Left colon (tissue), 2 donors: Measurements from ENCODE around the gene ENPP5. TPM values are rescaled to one million over a fixed set of nuclear protein-coding genes. Genes with fewer than 3 reads are reported as not detected.

Experiments
- ATAC-seq: fragments of 200-7000 bp; cut with Tn5 transposase; one replicate; pipeline ENCODE4 v1.9.1; 2020; ENCODE audit warnings: mild to moderate bottlenecking, moderate library complexity
- DNase-seq, 2 donors: peaks; one replicate each; pipeline ENCODE4 v3.0.0-alpha.2; 2020
- intact Hi-C, 2 donors: fragments of 100-400 bp; cut with DNase I in 1 of 2; cut with micrococcal nuclease in 1 of 2; formaldehyde crosslinking; loops; one replicate each; pipeline versions ENCODE4 v1.11.2 to v1.14.0; 2022; cut with DNase I, micrococcal nuclease
- total RNA-seq, 2 donors: library from RNA; stranded (reverse); fragmentation: NEBNext Ultra II Directional; extraction: Animal tissue kit (Norgen Biotek cat#: 25700); gene quantifications; one replicate each; pipeline ENCODE4 v1.2.1, GENCODE V29; 2021
- donor health status: DM: no; HTN: no; CAD: no.
- donor health status: DM: yes; HTN: yes; CAD: no.

Gene ENPP5
- total RNA-seq, 2 donors from 2014 or later, result 3.4 to 3.5 TPM

GRCh38 chr6:46118836-46119235 lies 51.9 kb downstream of the ENPP5 start:
- DNase-seq, result no peak
- no peak for ATAC-seq
- intact Hi-C loops, result no loop called here

- intact Hi-C loops, result no loop called here
- ATAC-seq (no peak), DNase-seq (no peak)
These were observed 52.6 kb downstream of the ENPP5 start for GRCh38 chr6:46118157-46118556.

- no peak for DNase-seq
- ATAC-seq, result no peak
- intact Hi-C loops, result no loop called here
These were observed 54.5 kb downstream of the ENPP5 start for GRCh38 chr6:46116289-46116688.

- intact Hi-C loops, result no loop called here
- no peak for DNase-seq
- peak; percentile 54 for ATAC-seq
These were observed 55.1 kb downstream of the ENPP5 start for GRCh38 chr6:46115634-46116033.

GRCh38 chr6:46113370-46113769 lies 57.4 kb downstream of the ENPP5 start:
- intact Hi-C loops, result no loop called here
- peak; percentile 99 for ATAC-seq
- DNase-seq, result peak; percentile 48 to 69

Other genes starting within 250 kb of the ENPP5 start
- 100 to 1,000 TPM; 170 to 205 TPM for gene CLIC5, start 155.1 kb downstream of the ENPP5 start, total RNA-seq
- 10 to 100 TPM; 19.1 to 26.3 TPM for gene ENPP4, start 41.0 kb downstream of the ENPP5 start, total RNA-seq